Pons (tissue), 1 donor: ENCODE results near the gene ITGA6.
"Not testable (repeated sequence)": the region's sequence is repeated elsewhere in the genome, so short reads cannot be mapped to it uniquely, and the experiment has no call there.

Source experiments
- DNase-seq: peaks from one replicate; pipeline ENCODE4 v3.0.0-alpha.2; 2016; ENCODE audit warnings: low spot score

The ITGA6 gene

GRCh38 chr2:172518995-172519394, 91.6 kb downstream of the ITGA6 start:
- DNase-seq: no peak

- DNase-seq: no peak
Measured at GRCh38 chr2:172525601-172526000, 98.2 kb downstream of the ITGA6 start.

- no peak for DNase-seq
Measured at GRCh38 chr2:172531309-172531708, 103.9 kb downstream of the ITGA6 start.

GRCh38 chr2:172532461-172532860, 105.1 kb downstream of the ITGA6 start:
- DNase-seq: not testable (repeated sequence)

GRCh38 chr2:172533687-172534086, 106.3 kb downstream of the ITGA6 start:
- no peak for DNase-seq

- DNase-seq: no peak
Measured at GRCh38 chr2:172535119-172535518, 107.7 kb downstream of the ITGA6 start.

- not testable (repeated sequence) for DNase-seq
Measured at GRCh38 chr2:172537851-172538250, 110.5 kb downstream of the ITGA6 start.

- no peak for DNase-seq
Measured at GRCh38 chr2:172539767-172540166, 112.4 kb downstream of the ITGA6 start.

GRCh38 chr2:172540421-172540820, 113.0 kb downstream of the ITGA6 start:
- DNase-seq: no peak

- no peak for DNase-seq
Measured at GRCh38 chr2:172545408-172546075, 118.2 kb downstream of the ITGA6 start.

- DNase-seq: no peak
Measured at GRCh38 chr2:172549131-172549530, 121.7 kb downstream of the ITGA6 start.

- not testable (repeated sequence) for DNase-seq
Measured at GRCh38 chr2:172549802-172550201, 122.4 kb downstream of the ITGA6 start.

- DNase-seq: no peak
Measured at GRCh38 chr2:172550419-172550818, 123.0 kb downstream of the ITGA6 start.

- no peak for DNase-seq
Measured at GRCh38 chr2:172551271-172551670, 123.9 kb downstream of the ITGA6 start.

- no peak for DNase-seq
Measured at GRCh38 chr2:172552547-172553291, 125.3 kb downstream of the ITGA6 start.

GRCh38 chr2:172554352-172555271, 127.2 kb downstream of the ITGA6 start:
- peak; percentile 20 for DNase-seq

GRCh38 chr2:172555272-172555521, 127.8 kb downstream of the ITGA6 start:
- DNase-seq: no peak
